GM18511 (cell line): ENCODE measurements around the gene SGO1.
A peak's percentile ranks its signal among the peaks of the same experiment; 100 is the strongest.

Source experiments
- ATAC-seq: cut with Tn5 transposase; IDR thresholded peaks from one replicate; pipeline ENCODE4 v1.9.1; 2021; ENCODE audit warnings: mild to moderate bottlenecking, moderate library complexity; ENCODE audit not compliant: unreplicated experiment

Gene SGO1

DNA sequence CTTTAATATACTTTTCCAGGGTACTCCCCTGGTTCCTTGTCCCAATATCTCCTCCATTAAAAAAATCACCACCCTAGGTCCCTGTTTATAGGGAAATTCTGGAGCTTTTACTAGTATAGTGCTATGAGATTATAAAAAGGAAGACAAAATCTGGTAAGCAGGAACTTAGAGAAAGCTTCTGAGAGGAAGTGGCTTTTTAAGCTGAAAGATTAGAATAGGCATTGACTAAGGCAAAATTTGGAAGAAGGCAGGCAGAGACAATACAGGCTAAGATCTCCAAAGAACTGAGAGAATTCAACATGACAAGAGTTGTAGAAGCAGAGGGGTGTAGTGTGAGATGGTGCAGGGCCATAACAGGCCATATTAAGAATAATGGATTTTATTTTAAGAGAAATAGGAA lies 25.8 kb downstream of the SGO1 start:
- ATAC-seq = no peak

DNA sequence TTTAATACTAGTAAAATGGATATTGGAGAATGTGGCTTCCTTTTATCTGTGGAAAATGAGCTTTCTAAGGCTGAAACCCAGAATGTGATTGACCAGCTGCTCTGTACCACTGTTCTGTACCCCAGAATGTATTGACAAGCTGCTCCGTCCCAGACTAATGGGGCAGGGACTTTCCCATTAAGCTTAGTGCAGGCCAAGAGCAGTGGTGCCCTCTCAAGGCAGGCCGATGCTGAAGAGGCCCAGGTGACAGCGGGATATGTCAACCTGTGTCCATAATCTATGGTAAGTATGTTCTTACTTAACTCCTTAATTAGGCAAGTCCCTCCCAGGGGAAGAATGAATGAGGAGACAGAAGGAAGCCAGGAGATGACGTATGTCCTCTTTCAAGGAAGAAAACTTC lies 31.1 kb downstream of the SGO1 start:
- no peak for ATAC-seq

DNA sequence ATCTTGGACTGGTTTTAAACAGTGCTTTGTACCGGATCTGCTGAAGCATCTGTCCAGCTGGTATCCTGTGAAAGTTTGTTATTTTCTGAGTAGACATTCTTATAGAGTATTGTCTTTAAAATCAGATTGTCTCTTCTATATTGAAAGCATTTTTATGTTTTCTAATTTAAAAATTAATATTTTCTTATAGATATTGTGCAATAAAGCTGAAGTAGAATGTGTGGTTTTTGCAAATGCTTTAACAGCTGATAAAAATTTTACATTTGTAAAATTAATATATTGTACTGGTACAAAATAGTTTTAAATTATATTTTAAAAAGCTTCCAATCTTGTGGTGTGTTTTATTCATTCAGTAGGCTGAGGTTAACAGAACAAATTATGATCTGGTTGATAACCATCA lies 31.9 kb downstream of the SGO1 start:
- ATAC-seq = no peak

DNA sequence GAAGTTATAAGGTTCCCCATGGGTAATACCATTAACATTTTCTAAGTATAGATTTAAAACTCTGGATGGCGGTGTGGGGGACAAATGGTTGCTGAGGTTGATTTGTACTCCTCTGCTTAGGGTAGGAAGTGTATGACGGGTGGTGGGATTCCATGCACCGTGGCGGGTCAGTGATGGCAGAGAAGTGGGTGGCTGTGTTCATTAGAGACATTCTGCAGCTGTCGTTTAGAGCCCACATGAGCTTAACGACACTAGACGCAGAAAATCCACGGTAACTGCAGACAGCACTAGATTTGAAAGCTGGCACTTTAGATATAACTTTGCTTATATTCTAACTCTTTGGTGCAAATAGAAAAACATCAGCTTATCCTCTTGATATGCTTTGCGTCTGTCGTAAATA lies 37.5 kb downstream of the SGO1 start:
- ATAC-seq = no peak

DNA sequence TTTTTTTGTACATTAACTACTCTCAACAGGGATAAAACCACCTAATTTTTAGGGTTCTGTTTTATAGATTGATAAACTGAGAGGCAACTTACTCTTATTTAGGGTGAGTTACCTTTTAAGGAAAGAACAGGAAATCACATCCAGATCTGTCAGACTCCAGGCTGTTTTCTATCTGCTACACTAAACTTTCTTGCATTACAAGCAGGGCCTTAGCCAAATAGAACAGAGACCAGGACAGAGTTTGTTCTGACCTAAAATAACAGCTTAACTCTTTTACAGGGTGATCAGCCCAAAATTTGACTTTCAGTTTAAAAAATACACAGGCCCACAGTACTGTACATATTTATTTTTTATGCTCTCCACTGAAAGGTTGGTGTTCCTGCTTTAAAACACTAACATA lies 38.6 kb downstream of the SGO1 start:
- ATAC-seq = no peak

DNA sequence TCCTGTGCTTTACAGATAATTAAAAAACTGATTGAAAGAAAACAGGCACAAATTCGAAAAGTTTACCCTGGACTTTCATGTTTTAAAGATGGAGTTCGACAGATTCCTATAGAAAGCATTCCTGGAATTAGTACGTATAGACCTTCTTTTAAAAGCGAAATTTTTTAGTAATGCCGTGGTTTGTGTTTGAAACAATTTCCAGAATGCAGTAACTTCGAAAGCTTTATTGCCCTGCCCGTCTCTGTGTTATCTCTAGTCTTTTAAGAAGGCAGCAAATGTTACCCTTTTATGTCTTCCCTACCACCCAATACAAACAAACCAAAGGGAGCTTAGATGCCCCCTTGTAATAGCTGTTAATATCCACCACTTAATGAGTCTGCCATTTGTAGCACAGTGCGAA lies 39.7 kb downstream of the SGO1 start:
- no peak for ATAC-seq

DNA sequence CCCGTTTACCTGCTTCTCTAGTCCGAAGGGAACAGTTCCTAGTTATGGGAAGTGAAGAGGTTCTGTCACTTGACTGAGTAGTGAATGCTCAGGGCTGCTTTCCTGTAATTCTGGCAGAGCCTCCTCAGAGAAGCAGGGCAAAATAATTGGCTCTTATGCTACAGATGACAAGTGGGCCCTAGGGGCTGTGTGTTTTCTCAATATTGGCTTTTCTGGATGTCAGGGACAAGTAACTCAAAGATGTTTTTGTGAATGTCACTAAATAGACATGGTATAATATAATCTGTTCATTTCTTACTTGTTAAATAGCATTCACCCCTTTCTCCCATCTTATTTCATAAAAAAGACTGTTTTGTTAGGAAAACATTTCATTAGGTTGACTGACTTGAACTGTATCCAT lies 40.1 kb downstream of the SGO1 start:
- no peak for ATAC-seq

DNA sequence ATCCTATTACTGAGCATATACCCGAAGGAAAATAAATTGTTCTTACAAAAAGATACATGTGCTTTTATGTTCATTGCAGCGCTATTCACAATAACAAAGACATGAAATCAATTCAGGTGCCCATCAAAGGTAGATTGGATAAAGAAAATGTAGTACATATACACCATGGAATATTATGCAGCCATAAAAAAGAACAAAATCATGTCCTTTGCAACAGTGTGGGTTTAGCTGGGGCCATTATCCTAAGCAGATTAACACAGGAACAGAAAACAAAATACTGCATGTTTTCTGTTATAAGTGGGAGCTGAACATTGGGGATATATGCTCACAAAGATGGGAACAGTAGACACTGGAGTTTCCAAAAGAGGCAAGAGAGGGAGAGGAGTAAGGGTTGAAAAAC lies 42.5 kb downstream of the SGO1 start:
- no peak for ATAC-seq

DNA sequence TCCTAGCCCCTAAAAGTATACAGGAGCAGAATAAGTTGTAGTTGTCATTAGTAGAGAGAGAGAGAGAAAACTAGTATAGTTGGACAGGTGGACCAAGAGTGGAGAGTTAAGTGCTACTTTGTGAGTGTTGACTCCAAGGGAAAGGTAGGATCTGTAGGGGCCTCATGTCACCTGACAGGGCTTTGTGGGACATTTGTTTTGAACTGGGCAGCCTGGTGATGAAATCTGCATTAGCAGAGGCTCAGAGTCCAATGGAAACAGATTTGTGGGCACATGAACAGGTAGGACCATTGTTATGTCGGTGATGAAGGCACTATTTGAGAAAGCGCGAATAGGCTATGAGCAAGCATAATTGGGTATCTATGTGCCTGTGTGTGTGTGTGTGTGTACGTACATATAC lies 43.5 kb downstream of the SGO1 start:
- no peak for ATAC-seq

DNA sequence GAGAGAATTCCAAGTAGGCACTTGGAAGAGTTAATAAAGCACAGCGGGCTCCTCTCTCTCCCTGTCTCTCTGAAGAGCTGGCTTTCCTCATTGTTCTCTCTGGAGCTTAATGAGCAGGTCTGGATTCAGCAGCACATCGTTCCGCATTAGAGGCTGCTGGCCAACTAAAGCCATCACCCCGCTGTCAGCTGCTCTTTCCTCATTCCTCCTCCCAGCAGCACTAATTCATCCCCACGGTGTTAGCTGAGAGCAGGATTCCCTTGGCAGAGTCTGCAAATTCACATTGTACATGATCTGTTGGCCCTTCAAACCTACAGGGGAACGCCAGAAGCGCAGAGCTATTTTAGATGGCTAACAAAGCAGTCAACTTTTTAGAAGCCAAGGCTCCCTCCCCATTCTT lies 44.2 kb downstream of the SGO1 start:
- no peak for ATAC-seq

DNA sequence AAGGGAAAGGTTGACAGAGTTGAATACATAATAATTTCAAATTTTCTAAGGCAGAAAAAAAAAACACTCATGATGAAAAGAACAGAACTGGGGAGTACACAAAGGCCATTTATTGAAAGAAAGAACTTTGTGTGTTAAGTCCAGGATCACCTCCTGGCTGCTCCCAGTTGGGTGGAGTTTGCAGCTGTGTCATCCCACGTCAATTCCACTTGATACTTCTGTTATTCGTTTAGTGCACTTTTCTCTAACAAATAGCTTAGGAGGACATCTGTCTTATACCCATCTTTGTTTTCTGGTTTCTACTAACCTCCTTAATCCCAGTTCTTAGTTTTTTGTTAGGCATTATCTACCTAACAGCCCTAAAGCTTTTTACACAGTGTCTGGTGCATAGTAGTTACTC lies 44.7 kb downstream of the SGO1 start:
- no peak for ATAC-seq

DNA sequence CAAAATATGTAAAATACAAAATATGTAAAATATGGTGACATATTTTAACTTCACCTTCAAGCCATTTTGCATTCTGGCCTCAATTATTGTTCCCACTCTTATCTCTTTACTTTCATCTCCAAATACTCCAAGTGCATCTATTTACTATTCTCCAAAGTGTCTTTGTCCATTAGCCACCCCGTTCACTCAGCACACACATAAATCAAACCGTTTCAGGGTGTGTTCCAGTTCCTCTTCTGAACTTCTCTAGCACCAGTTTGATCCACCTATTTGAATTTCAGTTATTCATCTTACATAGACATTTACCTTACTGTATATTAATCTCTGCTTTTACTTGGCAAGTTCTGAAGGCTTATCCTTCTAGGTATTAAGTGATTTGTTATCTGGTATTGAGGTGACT lies 45.1 kb downstream of the SGO1 start:
- no peak for ATAC-seq

DNA sequence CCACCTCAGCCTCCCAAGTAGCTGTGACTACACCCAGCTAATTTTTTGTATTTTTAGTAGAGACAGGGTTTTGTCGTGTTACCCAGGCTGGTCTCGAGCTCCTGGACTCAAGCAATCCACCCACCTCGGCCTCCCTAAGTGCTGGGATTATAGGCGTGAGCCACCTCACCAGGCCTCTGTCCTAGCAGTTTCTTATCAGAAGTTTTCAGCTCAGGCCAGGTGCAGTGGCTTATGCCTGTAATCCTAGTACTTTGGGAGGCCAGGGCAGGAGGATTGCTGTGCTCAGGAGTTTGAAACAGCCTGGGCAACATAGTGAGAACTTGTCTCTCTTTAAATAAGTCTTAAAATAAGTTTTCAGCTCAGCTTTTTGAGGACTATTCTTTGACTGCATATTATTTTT lies 48.4 kb downstream of the SGO1 start:
- no peak for ATAC-seq

DNA sequence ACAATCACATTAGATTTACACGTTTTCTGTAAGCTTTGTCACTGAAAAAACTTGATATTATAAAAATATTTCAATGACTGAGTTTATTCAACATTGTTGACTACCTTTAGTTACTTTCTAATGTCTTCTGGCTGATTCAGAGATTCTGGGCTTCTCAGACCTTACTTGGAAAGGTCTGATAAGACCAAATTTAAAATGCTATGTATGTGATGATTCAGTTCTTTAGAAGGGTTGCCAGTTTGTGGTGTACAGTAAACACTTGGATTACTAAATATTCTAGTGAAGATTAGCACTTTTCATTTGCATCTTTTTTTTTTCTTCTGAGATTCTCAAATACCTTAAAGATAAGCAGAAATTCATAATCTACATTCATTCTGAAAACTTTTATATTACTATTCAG lies 49.8 kb downstream of the SGO1 start:
- no peak for ATAC-seq

DNA sequence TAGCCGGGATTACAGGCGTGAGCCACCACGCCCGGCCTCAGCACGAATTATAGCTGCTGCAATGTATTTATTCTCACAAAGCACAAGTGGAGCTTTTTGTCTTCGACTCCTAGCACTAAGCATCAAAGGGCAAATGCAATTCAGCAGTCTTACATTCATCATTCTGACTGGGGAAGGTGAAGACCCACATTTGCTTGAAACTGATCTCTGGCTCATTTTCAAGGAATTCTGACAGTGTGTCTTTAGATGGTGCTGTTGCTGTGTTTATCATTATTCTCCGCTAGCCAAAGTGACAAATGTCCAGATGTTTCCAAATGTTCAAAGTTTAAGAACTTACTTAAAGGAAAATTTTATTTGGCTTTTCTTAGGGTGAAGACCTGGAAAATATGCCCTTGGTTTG lies 55.9 kb downstream of the SGO1 start:
- no peak for ATAC-seq

DNA sequence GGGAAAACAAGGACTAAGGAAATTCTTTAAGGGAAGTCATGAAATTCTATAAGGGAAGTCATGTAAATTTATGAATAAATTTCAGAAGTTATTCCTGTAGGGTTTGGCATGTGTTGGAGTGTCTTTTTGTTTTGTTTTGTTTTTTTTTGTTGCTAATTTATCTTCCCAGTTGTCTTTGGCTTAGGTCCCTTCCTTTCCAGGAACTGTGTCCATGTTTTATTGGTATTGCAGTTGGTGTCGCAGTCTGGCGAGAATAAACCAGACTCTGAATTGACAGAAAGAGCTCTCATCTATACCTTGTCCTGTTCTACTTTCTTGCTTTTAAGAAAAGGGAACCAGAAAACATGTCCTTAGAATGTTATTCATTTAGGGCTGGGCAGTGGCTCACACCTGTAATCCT lies 57.6 kb downstream of the SGO1 start:
- no peak for ATAC-seq

DNA sequence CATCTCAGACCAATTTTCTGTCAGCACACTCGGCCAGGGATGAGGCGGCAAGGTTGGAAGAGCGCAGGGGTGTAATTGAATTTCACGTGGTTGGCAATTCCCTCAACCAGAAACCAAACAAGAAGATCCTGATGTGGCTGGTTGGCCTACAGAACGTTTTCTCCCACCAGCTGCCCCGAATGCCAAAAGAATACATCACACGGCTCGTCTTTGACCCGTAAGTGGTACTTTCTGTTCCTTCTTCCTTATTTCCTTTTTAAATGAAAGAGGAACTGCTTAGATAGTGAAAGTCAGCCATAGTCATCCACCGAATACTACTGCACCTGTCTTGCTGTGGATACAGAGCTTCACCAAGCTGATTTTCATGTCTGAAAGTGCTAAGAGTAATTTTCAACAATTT lies 60.1 kb downstream of the SGO1 start:
- ATAC-seq = peak; percentile 100

DNA sequence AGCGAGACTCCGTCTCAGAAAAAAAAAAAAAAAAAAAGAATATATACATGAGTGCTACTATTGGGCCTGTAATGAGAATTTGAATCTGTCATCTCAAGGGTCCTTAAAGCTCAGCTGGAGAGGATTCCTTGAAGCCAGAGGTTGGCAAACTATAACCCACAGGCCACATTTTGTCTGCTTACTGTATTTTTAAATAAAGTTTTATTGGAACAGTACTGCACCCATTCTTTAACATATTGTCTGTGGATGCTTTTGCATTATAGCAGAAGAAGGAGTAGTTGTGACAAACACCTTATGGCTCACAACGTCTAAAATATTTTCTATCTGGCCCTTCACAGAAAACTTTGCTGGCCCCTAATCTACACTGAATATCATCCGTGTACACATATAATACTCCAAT lies 60.7 kb downstream of the SGO1 start:
- ATAC-seq = no peak

DNA sequence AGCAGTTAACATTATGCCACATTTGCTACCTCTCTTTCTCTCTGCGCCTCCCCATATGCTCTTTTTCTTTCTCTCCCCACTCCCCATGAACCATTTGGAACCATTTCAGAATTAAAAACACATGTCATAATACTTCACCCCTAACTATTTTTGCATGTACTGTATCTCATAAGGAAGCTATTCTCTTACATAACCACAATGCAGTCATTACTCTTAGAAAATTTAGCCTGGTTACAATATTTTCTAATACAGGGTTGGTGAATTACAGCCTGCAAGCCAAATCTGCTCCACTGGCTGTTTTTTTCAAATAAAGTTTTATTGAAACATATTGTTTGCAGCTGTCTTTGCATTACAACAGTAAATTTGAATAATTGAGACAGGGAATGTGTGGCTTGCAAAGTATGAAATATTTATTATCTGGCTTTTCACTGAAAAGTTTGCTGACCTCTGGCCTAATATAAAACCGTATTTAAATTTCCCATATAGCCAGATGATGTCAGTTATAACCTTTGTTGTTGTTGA lies 62.8 kb downstream of the SGO1 start:
- no peak for ATAC-seq

DNA sequence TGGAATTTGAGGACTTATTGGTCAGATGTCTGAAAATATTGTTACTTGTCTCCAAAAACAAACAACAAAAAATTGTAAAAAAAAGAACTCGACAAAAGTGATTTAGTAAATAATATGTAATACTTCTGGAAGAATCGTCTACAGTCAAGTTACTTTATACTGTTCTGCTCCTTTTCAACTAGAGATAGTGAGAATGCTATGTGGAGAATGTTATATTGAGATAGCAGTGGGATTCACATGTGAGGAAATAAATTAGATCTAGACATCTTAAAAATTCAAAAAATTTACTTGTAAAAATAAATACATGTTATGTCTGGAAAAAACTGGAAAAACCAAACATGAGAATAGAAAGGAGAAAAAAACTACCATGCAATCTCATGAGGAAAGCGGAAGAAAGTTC lies 64.9 kb downstream of the SGO1 start:
- ATAC-seq = no peak
